OCI-M1 (cell line): ENCODE data around the gene KDM8.

Experiments used
- DNase-seq: peaks from one replicate; lab custom pipeline; 2025; lab: John Stamatoyannopoulos, UW

KDM8 gene

DNA sequence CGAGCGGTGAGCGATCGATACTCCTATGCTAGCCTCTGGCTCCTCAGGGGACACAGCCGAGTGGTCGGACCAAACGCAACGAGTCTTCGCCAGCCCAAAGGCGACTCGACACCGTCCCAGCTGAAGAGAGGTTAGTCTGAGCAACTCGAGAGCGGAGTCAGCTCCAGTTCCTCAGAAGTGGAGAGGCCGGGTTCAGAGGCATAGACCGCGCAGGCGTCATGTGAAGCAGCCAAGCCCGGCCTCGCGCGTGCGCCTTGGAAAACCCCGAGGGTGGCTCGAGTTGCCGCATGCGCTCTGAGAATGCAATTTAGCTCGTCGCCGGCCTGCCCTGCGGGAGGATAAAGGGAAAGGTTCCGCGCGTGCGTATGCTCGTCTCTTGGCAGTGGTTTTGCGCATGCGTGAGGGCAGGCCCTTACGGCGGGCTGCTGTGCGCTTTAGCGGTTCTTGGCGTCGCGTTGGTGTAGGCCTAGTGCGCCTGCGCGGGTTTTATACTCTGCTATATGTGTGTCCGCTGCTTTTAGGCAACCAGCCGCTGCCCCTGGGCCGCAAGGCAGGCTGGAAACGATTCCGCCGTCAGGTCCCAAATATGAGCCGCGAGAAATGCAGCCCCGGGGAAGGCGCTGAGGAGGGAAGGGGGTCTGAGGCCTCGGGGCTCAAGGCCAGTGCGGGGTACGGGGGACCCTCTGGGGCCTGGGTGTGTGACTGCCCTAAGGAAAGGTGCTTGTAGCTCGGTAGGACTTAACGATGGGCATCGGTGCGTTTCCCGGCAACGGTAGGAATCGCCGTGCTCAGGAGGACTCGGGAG is at the start of gene KDM8:
Gene KDM8, plus strand, starts transcription at position 20 of the 805 bp plus-strand sequence. CDS start 6,598 bp downstream, outside the sequence.
- peak; percentile 99 for DNase-seq

DNA sequence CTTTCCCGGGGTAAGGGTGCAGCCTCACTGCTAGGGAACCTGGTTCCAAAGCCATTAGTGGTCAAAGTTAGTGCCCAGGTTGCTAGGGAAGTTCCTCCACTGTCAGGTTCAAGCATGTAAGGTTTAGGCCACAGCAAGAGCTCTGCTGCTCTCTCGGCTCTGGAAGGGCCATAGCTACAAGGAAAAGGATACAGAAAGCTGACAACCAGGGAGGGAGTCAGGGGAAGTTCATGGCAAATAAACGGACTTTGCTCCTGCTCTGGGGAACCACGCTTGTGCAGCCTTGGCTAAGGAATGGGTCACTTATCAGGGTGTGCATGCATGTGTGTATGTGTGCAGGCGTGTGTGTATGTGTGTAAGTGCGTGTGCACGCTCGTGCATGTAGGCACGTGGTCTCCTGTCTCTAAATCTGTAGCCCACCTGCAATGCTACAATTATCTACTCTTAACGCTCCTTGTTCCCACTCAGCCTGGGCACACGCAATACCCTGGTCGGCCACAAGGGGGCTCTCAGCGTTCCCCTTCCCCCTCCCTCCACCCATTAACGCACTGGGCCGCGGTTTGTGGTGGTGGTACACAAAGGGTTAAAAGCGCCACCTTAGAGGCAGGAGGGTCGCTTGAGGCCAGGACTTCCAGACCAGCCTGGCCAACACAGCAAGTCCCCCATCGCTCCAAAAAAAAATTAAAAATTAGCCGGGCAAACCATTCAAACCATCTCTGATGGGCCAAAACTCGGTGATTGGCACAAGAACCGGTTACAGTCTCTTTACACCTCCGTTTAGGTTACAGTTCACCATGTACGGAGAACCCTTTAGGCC is 48.4 kb upstream of the KDM8 start:
- DNase-seq: peak; percentile 67

DNA sequence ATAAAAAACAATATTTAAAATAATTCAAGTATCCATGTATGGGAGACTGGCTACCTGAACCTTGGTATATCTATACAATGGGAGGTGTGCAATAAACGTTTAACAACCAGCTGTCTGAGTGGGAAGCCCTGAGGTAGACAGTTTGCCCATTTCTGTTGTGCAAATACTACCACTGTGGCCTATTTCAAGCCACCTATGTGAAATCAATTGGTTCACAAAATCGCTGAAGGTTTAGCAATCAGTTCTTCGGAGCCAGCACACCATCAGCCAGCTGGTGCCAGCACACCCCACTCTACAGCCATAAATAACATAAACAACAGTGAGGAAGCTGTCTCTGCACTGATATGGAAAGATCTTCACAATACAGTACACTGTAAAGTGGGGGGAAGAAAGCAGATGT is 46.7 kb upstream of the KDM8 start:
- no peak for DNase-seq

DNA sequence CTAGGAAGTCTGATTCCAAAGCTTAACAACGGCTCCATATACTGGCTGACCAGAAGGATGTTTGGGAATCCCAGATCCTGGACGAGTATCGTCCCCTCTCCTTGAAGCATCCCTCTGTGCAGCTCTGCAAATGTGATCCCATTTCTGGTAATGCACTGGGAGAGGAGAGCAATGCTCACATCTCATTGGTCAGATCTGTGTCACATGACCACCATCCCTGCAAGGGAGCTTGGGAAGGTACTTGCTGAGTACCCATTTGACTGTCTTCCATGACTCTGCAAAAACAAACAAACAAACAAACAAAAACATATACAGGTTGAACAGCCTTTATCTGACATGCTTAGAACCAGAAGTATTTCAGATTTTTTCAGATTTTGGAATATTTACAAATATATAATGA is 41.9 kb upstream of the KDM8 start:
- DNase-seq: no peak

DNA sequence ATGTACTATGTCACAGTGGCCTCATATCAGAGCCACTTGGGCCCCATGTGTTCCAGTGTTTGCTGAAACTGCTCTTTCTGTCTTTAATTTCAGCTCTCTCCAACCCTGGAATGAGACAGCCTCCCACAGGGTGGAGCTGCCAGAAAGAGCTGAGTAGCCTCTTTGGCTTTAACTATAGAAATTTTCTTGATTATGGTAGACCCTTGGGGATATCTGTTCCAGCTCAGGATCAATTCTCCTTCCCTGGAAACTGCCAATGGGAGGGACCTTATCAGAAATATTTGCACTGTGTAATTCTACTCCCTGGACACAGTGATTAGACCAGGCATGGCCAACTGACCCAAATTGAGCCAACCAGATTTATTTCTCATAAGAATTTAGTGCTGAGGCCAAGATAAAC is 39.0 kb upstream of the KDM8 start:
- no peak for DNase-seq

DNA sequence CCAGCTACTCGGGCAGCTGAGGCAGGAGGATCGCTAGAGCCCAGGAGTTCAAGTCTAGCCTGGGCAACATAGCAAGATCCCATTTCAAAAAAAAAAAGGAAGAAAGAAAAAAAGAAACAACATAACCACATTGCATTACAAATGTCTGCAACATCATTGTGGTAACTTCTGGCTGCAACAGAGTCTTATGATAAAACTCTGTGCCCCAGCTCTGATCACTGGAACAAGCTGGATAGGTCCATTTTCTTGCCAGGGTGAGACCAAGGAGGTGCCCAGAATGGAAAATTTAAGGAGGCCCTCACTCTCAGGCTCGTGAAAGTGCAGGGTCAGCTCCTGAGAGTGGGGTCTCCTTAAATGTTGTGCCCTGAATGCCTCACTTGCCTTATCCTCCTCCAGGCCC is 37.8 kb upstream of the KDM8 start:
- peak; percentile 5 for DNase-seq

DNA sequence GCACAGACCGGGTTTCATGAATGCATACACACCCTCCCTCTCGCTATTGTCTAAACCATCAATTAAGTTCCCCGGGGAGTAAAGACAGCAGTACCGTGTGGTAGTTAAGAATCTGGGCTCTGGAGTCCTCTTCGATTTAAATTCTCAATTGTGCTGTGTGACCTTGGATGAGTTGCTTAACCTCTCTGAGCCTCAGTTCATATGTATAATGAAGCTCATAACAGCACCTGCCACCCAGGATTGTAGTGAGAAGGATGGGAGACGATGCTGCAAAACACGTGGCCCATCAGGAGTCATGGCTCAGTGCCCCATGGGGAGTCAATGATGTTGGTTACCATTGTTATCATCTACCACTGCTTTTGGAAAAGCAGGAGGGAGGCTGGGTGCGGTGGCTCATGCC is 34.5 kb upstream of the KDM8 start:
- no peak for DNase-seq

DNA sequence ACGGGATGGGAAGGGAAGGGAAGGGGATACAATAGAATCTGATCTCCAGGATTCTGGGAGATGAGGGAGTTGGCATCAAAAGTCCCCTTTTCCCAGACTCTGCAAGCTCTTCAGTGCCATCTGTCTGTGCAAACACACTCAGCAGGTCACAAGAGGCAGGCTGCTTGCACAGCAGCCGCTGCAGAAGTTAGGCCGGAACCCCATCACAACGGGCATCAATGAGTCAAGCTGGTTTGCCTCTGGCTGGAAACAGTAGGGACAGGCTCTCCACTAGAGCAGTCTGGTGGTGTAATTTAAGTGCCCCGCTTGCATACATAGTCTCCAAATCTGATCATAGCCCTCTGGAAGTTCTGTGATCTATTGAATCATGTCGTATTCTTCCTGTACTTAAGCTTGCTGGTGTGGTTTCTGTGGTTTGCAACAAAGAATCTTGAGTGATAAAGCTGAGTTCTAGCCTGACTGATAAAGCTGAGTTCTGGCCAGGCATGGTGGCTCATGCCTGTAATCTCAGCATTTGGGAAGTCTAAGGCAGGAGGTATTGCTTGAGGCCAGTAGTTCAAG is 33.7 kb upstream of the KDM8 start:
- peak; percentile 89 for DNase-seq

DNA sequence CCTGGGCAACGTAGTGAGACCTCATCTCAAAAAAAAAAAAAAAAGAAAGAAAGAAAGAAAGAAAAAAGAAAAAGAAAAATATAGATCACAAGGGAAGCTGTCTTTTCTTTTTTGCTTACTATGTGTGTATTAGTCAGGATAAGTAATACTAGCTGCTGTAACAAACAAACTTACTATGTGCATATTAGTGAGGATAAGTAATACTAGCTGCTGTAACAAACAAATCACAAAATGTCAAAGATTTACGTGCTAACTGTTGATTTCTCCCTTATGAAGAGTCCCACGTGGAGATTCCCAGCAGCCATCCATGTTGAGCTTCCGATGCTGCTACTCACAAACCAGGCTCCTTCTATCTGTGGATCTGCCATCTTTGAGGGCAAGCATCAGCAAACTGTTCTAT is 31.7 kb upstream of the KDM8 start:
- no peak for DNase-seq

DNA sequence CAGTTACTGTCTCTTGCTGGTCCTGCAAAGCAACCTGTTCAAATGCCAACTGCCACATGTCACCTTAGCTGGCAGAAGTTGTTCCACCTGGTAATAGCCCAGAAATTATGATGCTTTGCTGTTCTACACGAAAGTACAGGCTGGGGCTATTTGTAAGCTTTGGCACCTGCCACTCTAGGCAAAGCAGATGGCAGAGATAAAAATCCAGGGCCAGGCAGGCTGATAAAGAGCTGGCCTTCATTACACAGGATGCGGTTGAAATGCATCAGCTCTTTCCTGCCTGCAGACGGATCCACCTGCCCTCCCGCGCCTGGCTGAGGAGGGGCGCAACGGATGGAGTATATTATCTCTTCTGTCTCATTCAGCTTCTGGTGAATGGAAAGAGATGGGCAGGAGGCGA is 29.3 kb upstream of the KDM8 start:
- DNase-seq: peak; percentile 34

DNA sequence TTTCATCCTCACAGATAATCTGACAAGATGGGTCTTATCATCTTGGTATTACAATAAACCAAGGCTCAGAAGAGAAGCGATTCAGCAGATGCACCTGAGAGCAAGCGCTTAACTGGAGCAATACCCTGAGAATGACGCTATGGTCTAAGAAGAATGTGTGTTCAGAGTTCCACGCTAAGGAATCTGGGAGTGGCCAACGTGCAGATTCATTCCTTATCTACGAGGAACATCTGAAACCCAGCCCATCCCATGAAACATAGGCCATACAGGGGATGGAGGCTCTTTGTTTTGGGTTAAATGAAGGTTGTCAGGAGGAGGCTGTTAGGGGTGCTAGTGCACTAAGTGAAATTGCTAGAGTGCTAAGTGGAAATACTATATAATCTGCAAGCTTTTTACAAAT is 28.5 kb upstream of the KDM8 start:
- peak; percentile 11 for DNase-seq

DNA sequence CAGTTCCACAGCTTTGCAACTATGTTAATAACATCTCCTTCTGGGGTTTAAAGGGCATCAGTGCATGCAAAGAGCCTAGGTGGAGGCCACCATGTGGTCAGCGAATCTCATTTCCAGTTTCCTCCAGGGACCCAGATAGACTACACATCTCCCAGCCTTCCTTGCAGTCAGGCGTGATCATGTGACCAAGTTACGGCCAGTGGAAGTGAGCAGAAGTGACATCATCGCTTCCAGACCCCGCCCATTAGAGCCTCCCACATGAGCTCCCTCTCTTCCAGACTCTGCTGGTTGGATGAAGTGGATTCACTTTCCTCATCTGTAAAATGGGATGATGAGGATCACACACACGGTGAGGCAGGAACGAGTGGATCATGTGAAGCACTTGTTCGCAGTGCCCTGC is 27.4 kb upstream of the KDM8 start:
- DNase-seq: no peak

DNA sequence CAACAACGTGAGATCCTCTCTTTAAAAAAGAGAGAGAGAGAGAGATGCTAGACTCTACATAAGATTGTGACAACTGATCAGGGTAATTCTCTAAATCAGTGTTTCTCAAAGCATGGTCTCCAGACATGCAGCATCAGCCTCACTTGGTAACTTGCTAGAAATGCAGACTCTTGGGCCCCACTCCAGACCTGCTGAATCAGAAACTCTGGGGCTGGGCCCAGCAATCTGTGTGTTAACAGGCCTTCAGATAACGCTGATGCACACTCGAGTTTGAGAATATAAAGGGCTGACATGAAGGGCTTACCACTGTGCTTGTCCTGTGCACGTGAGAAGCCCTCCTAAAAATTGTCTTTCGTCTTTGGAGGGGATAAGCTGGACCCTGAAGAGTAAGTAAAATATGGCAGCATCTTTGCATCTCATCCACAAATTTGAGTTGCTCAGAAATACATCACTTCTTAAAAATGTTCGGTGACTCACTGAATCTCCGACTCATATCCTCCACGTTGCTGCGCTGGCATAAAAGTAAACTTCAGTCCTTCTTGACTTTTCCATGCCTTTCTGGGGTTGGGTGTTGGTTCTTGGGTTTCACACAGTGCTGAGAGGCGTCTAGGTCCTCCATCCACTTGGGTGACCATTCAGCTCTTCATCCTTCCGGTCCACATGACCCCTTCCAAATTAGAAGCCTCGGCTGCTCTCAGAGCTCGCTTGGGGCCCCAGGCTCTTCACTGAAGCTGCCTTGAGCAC is 26.1 kb upstream of the KDM8 start:
- DNase-seq: no peak

DNA sequence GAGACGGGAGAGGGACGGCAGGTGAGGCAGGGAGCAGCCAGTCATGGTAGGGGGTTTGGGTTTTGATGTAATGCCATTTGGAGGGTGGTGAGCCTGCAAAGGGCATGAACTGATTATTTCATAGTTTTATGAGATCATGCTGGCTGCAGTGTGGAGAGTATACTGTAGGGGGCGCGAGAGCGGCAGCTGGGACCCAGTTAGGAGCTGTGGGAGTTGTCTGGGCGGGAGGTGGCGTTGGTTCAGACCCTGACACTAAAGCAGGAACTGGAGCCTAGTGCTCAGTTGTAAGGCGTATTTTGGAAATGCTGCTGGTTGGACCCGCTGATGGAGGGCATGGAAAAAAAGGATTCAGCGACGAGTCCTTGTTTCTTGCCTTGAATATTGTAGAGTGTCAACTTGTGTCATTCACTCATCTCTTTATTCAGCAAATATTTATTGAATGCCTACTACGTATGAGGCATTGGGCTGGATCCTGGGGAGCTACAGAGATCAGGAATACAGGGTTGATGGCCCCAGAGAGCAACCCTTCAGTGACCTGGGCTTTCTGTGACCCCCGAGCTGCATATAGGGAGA is 23.7 kb upstream of the KDM8 start:
- peak; percentile 93 for DNase-seq

DNA sequence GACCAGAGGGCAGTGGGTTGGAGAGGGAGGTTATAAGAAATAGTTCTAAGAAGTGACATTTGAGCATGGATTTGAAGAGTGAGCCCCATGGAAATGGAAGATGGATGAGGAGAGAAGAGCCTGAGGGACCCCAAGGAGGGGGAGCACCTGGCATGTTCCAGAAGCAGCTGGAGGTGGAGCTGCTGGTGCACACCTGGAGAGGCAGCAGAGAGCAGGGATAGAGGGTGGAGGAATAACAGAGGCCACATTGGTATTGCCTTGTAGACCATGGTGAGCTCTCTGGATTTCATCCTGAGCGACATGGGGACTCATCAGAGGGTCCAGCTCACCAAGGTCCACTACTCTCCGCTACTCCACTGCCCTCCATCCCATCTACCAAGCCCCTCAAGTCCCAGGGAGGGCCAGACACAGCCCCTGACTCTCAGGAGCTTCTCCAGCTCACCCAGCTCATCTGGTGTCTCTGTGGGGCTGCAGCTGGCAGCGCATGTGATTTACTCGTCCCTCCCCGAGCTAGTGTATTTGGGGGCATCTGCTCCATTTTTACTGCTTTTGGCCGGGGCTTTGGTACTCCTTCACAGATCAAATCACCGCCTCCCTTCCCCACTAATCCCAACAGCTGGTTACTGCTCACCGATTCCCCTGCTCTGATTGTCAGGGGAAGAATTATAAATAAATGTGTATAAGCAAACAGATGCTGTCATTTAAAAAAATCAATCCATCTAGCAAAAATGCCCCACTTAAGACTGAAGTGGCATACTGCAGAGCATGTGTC is 22.1 kb upstream of the KDM8 start:
- no peak for DNase-seq

DNA sequence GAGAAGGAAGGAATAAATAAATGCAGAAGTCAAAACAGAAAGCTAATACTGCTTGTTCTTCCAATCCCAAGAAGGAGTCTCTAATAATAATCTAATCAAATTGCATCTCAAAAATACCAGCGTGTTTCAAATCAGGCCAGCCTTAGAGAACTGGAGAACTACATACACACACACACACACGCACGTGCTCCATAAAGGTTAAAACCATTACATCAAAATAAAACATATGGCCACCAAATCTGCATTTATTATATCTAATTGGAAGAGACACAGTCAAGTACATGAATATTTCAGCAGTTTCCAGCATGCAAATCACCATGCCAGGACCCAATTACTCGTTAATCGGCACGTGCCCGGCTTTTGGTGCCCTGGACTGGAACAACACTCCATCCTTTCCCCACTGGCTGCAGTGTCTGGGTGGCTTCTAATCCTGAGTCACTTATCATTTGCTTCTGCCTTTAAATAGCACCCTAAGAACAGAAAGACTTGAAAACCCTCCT is 20.4 kb upstream of the KDM8 start:
- DNase-seq: no peak

DNA sequence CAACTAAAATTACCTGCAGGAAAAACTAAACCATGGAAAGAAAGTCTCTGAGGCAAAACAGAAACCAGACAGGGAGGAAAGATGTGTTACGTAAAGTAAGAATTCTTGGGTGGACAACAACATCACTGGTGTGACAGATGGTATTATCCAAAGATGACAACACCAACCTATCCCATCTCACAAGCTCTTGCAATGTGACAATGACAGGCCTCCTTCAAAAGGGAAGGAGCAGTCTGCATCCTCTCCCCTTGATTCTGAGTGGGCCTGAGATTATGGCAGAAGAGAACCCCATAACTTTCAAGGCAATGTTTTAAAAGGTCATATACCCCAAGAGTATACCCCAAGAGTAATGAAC is 17.6 kb upstream of the KDM8 start:
- no peak for DNase-seq

DNA sequence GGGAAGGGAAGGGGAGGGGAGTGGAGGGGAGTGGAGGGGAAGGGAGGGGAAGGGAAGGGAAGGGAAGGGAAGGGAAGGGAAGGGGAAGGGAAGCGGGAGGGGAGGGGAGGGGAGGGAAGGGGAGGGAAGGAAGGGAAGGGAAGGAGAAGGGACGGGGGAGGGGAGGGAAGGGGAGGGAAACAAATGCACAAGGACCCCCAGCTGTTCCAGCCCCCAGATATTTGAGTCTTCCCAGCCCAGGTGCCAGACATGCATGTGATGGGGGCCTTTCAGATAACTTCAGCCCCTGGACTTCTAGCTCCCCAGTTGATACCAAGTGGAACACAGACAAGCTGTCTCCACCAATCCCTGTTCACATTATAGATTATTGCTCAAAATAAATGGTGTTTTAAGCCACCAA is 14.7 kb upstream of the KDM8 start:
- no peak for DNase-seq

DNA sequence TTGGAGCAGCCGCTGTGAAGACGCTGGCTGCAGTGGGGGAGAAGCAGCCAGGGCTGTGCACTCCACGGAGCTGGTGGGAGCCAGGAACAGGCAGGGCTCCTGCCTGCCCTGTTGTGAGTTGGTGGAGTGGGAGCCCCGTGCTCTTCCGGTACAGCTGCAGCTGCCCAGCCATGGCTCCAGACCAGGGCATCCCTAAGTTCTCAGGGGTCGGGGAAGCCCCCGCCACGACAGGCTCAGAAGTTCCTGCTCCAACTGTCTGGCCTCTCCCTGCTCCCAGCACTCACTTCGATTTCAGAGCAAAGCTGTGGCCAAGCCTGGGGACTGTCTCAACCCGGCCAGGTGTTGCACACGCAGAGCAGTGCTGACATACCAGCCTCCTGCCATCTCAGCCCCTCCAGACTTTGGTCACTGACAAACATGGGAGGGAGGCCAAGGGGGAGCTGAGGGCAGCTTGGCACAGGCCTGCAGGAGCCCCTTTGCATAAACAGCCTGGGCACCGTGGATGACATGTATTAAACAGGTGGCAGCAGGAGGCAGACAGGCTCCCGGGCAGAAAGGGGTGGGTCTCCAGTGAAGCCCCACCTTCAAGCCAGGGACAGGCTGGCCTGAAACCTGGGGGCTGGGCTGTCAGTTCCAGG is 13.9 kb upstream of the KDM8 start:
- no peak for DNase-seq

DNA sequence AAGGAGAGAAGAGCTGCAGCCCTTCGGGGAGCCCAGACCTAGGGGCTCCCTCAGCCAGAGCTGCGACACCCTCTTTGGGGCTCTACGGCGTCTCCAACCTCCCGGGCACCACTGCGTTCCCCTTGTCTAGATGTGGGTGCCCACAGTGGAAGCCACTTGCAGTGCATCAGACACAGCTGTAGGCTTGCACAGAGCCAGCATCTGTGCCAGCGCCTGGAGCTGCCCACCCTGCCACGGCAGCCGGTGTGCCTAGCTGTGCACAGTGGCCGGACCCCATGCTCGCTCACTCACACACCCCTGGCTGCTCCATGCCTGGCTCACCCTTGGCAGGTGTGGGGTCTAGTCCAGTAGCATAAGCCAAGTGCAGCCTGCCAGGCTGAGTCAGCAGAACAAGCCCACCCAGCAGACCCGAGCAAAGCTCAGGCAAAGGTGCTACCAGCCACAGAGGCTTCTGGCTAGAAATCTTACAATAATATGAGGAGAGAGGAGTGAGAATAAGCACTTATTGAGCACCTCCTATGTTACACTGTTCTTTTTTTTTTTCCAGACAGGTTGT is 12.9 kb upstream of the KDM8 start:
- no peak for DNase-seq
